Endothelial cell of hepatic sinusoid (primary cell): ENCODE measurements around the gene IL16.

Source experiments
- in situ Hi-C: cut with HindIII; loops from 2 replicates; pipeline ENCODE4 v1.10.0; 2017; ENCODE audit warnings: low sequenced_read_pairs

The IL16 gene

GRCh38 chr15:81303244-81304225 lies 106.9 kb downstream of the IL16 start:
- in situ Hi-C loops: no loop called here

DNA sequence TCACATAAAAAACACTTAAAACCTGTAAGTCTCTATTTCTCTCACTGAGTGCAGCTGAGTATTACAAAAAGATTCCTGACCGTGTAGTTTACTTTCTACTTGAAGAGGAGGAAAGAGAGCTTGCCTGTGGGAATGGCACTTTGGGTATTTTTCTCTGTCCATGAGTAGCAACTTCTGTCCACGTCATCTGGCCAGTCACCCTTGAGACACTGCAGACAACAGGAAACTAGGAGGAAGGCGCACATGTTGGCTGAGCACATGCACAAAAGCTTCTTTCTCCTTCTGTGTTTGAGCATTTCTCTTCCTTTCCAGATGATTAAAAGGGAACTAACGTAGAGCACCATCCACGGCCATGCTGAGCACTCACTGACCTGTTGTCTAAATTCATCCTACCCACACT lies 107.5 kb downstream of the IL16 start:
- in situ Hi-C loops: no loop called here

DNA sequence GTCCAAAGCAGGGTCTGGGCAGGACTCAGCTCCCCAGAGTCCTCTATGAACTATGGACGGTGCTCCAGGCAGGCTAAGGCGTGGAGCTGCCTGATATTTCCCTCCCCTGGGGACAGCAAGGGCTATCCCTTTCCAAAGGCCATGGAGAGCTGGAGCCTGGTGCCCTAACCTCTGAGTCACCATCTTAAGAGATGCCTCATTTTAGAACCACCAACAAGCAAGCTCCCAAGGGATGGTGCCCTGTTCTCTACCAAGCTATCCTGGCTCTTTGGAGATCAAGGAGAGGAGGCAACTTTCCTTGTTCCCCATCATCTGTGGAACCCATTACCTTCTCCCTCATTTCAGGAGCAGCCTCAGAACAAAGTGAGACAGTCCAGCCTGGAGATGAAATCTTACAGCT lies 111.6 kb downstream of the IL16 start:
- in situ Hi-C loops: no loop called here

DNA sequence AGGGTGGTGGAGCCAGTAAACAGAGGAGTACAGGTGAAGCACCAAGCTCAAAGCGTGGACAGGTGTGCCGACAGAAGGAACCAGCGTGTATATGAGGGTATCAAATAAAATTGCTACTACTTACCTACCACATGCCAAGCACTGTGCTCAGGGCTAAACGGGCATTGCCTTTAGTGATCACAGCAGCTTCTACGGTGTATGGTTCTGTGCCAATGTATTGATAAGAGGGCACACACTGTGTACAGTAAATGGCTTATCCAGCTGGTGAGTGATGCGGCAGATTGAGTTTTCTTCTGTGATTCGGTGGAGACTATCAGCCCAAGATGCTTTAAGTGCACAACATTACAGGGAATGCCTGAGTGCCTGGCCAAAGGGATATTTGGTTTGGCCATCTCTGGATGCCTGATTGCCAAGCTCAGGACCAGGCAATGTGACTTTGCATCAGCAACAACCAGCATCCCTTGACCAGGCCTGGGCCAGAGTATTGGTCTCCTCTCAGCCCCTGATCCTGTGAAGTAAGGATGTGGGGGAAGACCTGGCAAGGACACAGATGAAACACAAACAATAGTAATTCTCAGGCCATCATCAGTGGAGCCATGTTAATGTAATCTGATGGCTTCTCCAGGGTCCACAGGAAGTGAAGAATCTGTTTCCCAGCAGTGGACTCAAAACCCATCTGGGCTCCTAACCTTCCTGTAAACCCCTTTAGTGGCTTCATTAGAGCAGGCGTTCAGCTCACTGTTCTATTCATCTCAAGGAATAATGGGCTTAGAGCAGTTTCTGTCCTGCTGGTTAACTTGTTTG lies 113.2 kb downstream of the IL16 start:
- in situ Hi-C loops: no loop called here

DNA sequence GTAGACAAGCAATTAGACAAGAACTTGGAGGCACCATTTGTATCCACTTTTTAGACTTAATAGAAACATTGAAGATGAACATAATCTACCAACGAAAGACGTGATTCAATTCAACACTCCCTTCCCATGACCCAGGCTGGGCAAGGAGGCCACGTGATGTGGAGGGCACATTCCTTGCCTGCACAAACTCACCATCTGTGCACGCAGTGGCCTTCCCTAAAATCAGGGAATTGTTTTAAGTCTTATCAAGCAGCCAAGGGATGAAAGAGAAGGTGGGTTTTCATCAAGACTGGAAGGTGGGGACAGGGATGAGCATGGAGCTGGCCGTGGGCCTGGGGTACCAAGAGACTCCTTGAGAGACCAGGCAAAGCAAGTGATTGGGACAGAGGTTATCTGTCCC lies 113.8 kb downstream of the IL16 start:
- in situ Hi-C loops: no loop called here

DNA sequence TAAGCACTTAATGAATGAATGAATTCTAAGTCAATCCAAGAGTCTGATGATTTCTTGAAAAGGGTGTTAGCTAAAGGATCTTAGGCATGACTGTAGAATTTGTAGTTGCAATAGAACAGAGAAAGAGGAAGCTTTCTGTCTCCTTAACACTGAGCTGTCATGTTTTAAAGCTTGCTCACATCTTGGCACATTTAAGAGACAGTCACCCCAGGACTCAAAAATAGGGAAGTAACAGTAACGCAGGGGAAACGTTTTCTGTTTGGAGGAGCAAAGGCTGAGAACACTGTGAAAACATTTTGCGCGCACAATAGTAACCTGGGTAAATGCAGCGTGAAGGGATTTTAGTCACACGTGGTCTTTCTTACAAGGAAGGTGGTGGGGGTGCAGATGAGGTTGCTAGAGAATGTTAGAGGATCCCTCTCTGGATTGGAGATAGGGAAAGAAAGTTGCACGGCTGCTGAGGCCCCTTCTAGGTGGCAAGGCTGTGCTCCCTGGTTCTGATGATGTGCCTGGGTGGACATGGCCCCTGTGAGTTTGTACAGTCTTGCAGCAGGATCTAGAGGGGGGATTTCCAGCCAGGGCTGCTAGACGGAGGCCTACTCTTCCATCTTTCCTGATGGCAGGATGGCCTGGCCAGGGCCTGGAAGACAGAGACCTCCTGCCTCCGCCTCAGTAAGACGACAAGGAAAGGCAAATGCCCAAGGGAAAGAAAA lies 115.2 kb downstream of the IL16 start:
- in situ Hi-C loops: no loop called here

- in situ Hi-C loops: no loop called here
Observed at GRCh38 chr15:81312790-81313543, 116.3 kb downstream of the IL16 start.

DNA sequence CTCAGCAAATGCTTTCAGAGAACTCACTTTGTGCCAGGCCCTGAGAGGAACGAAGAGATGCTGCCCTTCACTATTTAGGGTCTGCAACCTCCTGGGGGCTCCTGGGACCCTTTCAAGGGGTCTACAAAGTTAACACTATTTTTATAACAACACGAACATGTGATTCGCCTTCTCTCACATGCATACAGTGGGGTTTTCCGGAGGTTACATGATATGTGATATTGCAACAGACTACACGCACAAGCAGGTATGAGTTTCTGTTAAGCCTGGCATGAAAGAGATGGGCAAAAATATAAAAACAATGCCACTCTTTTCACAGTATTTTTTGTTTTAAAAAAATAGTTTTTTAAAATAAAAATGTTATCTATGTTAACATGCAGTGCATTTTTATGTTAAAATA lies 117.0 kb downstream of the IL16 start:
- in situ Hi-C loops: no loop called here

DNA sequence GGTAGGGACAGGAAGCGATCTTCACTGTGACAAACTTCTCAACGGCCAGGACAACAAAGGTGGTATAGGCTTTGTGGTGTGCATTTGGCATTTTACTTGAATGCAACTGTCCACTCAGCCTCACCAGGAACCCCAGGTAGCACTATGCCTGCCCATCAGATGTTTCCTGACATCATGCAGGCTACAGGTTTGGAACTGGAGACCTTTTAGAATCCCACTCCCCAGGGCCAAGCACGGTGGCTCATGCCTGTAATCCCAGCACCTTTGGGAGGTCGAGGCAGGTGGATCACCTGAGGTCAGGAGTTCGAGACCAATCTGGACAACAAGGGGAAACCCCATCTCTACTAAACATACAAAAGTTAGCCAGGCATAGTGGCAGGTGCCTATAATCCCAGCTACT lies 117.7 kb downstream of the IL16 start:
- in situ Hi-C loops: no loop called here

DNA sequence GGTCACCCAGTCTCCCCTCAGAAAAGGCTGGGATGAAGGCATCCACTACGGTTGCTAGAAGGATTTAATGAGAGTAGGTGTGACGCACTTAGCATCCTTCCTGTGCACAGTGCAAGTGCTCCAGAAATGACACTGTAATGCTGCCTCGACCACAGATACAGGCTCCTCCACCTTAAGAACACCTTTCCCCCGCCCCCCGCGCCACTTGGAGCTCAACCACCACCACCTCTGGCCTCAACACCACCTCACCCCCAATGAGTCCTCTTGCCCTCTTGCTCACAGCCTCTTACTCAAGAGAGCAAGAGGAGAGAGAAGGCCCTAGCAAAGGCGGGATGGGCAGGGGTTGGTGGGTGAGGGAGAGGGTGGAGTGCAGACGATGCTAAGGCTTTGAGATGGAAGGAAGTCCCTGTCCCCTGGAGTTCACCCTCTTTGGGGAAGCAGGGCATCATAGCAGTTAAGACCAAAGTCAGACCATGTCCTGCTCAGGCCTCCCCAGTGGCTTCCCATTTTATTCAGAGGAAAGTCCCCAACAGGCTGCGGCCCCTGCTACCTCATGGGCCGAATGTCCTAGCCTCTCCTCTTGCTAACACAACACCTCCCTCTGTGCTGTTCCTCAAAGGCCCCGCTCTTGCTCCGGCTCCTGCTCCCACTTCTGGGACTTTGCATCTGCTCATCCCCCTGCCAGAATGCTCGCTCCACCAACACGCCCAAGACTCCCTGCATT lies 118.9 kb downstream of the IL16 start:
- in situ Hi-C loops: no loop called here

DNA sequence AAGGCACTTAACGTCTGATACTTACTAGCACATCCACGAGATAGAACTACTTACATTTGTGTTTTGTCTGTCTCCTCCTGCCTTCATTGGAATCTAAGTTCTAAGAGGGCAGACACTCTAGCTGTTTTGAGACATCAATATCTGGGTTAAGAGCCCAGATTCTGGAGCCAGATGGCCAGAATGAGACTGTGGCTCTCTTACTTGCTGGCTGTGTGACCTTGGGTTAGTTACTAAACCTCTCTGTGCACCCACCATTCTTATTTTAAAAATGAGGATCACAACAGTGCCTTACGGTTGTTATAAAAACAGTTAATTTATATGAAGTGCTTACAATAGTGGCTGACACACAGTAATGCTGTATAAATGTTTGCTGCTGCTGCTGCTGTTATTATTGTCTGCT lies 119.6 kb downstream of the IL16 start:
- in situ Hi-C loops: no loop called here

GRCh38 chr15:81317642-81318017 lies 121.0 kb downstream of the IL16 start:
- in situ Hi-C loops: no loop called here

GRCh38 chr15:81321667-81322066 lies 125.0 kb downstream of the IL16 start:
- in situ Hi-C loops: no loop called here

- in situ Hi-C loops: no loop called here
Observed at GRCh38 chr15:81322676-81323253, 126.1 kb downstream of the IL16 start.

GRCh38 chr15:81323559-81323943 lies 126.9 kb downstream of the IL16 start:
- in situ Hi-C loops: no loop called here

- in situ Hi-C loops: no loop called here
Observed at GRCh38 chr15:81323944-81324881, 127.5 kb downstream of the IL16 start, which contains the start of gene STARD5. TSS of gene STARD5 (minus strand) at chr15:81324141. CDS start at chr15:81324099, 42 bp downstream.

- in situ Hi-C loops: no loop called here
Observed at GRCh38 chr15:81326466-81327212, 130.0 kb downstream of the IL16 start.

DNA sequence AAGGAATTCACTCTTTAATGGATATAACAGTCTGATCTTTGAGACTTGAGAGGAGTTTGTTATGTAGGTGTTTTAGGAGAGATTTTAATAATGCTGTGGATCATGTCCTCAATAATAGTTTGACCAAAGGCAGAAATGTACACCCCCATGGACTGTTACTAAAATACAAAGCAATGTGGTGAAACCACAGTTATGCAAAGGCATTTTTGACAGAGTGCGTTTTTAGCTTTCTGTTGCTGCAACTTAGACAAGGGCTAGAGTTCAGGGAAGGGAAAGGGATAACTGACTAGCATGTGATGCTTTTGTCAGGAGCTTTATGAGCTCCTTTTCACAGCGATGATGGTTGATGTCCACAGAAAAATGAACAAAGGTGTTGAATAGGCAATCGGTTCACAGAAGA lies 130.8 kb downstream of the IL16 start:
- in situ Hi-C loops: no loop called here
